Stomach (tissue), 4 donors: ENCODE data around the gene JUN.

Experiments
- CTCF ChIP-seq, 7 experiments: fragments of 450-650 bp in 4 of 7; fragments of 200-600 bp in 3 of 7; sonication (generic) in 3 of 7; IDR thresholded peaks; one replicate each; pipeline ENCODE4 v1.5.1; 2016 to 2019; ENCODE audit warnings: antibody characterized with exemption in 7 of 7, control low read depth in 2 of 7, mild to moderate bottlenecking in 1 of 7
- POLR2AphosphoS5 ChIP-seq, 3 donors: sonication (generic); formaldehyde crosslinking; IDR thresholded peaks; one replicate each; pipeline ENCODE4 v1.6.1; 2016; ENCODE audit warnings: antibody characterized with exemption in 3 of 3

- no peak for TF ChIP-seq CTCF (IDR thresholded peaks at IDR 0.05)
- no peak for TF ChIP-seq POLR2AphosphoS5 (IDR thresholded peaks at IDR 0.05)
These were observed 20.6 kb downstream of the JUN start for GRCh38 chr1:58763214-58763613.
